GM18520 (cell line): ENCODE data around the gene CNTF.
"Not testable (repeated sequence)": the region's sequence is repeated elsewhere in the genome, so short reads cannot be mapped to it uniquely, and the experiment has no call there.

Experiments
- ATAC-seq: cut with Tn5 transposase; IDR thresholded peaks from one replicate; pipeline ENCODE4 v1.9.1; 2021; ENCODE audit not compliant: unreplicated experiment

Gene CNTF

DNA sequence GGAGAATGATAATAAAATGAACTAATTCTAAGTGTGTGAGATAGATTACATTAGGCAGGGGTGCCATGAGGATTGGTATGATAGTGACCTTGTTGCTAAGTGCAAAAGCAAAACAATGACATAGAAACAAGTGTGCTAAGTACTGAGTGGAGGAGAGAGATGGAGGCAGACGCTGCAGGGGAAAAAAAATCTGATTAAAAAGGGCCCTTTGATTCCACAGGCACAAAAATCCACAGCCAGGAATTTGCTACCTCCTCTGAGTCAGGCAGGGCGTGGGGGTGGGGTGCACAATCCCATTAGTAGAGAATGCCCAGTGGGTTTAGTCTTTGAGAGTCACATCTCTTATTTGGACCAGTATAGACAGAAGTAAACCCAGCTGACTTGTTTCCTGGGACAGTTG is at the start of gene CNTF:
Gene CNTF, plus strand, starts transcription at position 322 of the 400 bp plus-strand sequence. CDS start 88 bp downstream, outside the sequence.
- no peak for ATAC-seq

- ATAC-seq = not testable (repeated sequence)
These were observed 49.6 kb upstream of the CNTF start for GRCh38 chr11:58572906-58573305.

- peak; percentile 12 for ATAC-seq
These were observed 48.9 kb upstream of the CNTF start for GRCh38 chr11:58573451-58574104.

DNA sequence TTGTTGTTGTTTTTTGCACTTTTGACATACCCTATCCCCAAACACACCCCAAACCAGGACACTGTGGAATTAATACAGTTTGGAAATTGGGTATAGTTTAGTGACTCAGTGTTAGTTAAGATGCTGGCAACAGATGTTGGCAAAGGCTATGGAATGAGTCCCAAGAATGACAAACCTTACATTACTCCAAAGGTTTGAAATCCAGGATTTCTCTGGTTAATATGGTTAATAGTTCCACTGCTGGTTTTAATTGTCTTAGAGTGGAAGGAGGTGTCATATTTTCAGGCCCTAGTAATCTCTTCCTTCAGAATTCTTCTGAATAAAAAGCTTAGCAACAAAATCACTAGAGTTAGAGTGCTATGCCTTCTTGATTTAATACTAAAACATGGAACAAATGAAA is 47.6 kb upstream of the CNTF start:
- no peak for ATAC-seq

- ATAC-seq = peak; percentile 9
These were observed 47.0 kb upstream of the CNTF start, which contains the start of gene LPXN for GRCh38 chr11:58575377-58576020. Gene LPXN, minus strand, starts transcription at chr11:58575856. Its CDS starts 84 bp downstream, at chr11:58575772.

GRCh38 chr11:58576887-58577471 is 45.5 kb upstream of the CNTF start:
- ATAC-seq = no peak

- peak; percentile 44 for ATAC-seq
These were observed 44.8 kb upstream of the CNTF start for GRCh38 chr11:58577555-58578135.

- no peak for ATAC-seq
These were observed 44.3 kb upstream of the CNTF start for GRCh38 chr11:58578136-58578634.

DNA sequence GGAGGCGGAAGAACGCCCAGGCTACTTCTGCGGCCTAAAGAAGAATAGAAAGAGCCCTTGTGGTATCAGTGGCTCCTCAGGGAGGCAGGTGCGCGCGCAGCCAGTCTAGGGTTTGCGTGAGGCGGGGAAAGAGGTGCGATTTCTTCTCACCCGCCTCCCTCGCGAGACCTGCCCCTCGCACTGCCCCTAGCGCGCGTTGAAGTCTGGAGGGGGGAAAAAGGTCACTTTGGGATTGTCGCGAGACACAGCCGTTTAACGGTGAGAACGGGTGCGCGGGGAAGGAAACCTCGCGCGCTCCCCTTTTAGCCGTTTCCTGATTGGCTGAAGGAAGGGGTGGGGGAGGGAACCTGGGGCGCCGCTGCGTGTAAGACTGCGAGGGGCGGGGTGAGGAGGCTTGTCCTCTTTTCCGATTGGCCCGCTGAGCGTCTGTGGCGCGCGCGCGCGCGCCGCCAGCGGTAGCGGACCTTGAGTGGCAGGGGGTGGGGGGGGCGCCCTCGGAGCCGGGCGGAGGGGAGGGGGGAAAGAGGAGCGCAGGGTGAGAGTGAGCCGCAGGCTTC is 43.8 kb upstream of the CNTF start, which contains the start of gene ZFP91:
Gene ZFP91, plus strand, starts transcription at position 429 of the 557 bp plus-strand sequence. CDS start 219 bp downstream, outside the sequence.
- peak; percentile 16 for ATAC-seq

DNA sequence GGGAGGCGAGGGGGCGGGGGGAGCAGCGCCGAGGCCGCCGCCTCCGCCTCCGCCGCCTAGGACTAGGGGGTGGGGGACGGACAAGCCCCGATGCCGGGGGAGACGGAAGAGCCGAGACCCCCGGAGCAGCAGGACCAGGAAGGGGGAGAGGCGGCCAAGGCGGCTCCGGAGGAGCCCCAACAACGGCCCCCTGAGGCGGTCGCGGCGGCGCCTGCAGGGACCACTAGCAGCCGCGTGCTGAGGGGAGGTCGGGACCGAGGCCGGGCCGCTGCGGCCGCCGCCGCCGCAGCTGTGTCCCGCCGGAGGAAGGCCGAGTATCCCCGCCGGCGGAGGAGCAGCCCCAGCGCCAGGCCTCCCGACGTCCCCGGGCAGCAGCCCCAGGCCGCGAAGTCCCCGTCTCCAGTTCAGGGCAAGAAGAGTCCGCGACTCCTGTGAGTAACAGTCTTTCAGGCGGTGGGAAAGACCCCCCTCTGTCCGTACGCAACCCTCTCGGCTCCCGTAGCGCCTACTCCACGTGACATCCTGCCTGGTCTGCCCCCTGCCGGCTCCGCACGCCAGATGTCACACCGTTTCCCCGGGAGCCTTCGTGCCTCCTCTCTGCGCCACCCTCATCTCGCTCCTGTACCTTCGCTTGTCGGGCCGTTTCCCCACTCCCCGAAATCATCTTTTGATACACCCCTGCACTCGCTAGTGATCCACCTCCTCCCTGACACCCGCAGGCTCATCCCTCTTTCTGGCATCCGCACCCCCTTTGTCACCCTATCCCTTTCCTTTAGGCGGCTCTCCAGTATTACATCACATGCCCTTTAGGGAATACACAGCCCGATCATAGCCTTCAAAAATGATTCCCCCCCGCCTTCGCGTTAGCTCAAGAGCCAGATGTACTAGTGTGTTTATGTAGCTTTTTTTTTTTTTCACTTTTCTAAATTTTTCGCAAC is 43.0 kb upstream of the CNTF start:
- ATAC-seq = peak; percentile 24

DNA sequence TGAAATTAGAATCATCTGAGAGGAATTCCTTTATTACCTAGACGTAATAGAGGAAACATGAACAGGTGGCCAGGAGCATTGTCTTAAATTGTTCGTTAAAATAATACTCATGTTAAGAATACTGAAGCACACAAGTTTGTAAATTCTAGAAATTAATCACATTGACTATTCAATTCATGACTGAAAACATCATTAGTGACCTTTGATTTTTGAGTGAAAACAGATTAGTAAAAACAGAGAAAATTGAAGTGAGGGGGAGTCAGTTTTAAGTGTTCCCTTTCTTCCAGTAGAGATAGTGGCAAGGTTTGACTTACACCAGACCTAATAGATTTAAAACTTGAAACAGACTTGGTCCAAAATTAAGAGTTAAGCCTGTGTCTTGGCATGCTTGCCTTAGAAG is 42.2 kb upstream of the CNTF start:
- no peak for ATAC-seq

DNA sequence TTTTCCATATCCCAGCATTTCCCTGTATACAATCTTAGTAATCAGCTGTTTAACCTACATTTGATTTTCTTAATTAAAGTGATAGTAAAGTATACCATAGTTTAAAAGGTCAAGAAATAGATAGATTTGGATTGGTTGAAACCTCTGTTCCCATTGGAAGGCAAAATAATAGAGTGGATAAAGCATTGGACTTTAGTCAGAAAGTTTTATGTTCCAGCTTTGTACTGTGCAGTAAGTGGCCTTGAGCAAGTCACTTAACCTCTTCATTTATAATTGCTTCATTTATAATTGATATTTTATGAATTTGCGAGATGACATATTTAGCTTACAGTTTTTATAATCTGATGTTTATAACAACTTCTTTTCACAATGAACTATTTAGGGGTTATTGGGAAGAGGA is 40.0 kb upstream of the CNTF start:
- ATAC-seq = no peak

GRCh38 chr11:58586998-58587397 is 35.5 kb upstream of the CNTF start:
- no peak for ATAC-seq

- ATAC-seq = no peak
These were observed 30.8 kb upstream of the CNTF start for GRCh38 chr11:58591659-58592058.

- ATAC-seq = no peak
These were observed 29.5 kb upstream of the CNTF start for GRCh38 chr11:58592760-58593472.

GRCh38 chr11:58594826-58595225 is 27.6 kb upstream of the CNTF start:
- ATAC-seq = no peak

- ATAC-seq = no peak
These were observed 25.8 kb upstream of the CNTF start for GRCh38 chr11:58596621-58597020.

DNA sequence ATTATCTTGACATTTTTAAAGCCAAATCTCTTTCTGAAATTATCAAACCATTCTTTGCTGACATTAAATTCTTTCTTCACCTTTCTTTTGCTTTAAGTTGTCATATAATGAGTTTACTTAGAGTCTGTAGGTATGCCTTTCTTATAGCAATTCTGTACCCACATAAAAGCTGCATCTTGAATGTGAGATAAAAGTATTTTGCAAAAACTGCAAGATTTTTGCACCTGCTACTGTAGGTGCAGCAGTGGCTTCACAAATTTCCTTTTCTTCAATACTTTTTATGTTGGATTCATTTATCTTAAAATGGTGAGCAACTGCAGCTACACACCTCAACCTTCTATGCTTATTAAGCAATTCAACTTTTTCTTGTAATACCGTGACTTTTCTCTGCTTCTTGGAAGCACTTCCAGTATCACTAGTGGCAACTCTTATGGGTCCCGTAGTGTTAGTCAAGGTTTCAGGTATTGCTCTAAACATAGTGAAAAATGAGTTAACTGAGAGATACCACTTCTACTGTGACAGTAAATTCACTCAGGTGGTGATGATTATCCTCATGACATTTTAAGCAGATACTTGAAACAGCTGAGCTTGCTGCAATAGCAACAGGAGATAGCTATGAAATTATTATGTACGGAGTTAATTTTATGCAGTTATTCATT is 24.9 kb upstream of the CNTF start:
- no peak for ATAC-seq

DNA sequence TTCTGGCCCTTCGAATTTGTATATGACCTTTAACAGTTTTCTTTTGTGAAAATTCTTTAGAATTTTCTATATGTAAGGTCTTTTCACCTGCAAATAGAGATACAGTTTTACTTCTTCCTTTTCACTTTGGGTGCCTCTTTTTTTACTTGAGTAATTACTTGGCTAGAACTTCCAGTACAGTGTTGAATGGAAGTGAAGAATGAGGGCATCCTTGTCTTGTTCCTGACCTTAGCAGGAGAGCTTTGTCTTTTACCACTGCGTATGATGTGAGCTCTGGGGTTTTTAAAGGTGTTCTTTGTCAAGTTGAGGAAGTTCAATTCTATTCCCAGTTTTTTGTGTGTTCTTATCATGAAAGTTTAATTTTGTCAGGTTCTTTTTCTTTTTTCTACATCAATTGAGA is 22.0 kb upstream of the CNTF start:
- ATAC-seq = no peak
